Right atrium auricular region (tissue), 2 donors: ENCODE data around the gene LHFPL5. TPM values are rescaled to one million over a fixed set of nuclear protein-coding genes. Genes with fewer than 3 reads are reported as not detected.

Experiments
- DNase-seq: peaks from one replicate; pipeline ENCODE4 v3.0.0-alpha.2; 2019; ENCODE audit warnings: low spot score
- H3K27ac ChIP-seq, 2 donors: fragments of 200-600 bp; sonication (generic); 1 replicate in 1 of 2; 2 replicates in 1 of 2; pipeline ENCODE4 v1.5.1; 2016 to 2019
- H3K27me3 ChIP-seq, 2 donors: fragments of 200-600 bp; sonication (generic); one replicate each; pipeline versions ENCODE4 v1.5.1 to v1.6.0; 2017 to 2019
- H3K36me3 ChIP-seq: fragments of 200-600 bp; sonication (generic); one replicate; pipeline ENCODE4 v1.5.1; 2016
- H3K4me1 ChIP-seq, 2 donors: fragments of 200-600 bp; sonication (generic); one replicate each; pipeline versions ENCODE4 v1.5.1 to v1.6.0; 2017 to 2019
- H3K4me3 ChIP-seq, 2 donors: fragments of 200-600 bp; sonication (generic); 1 replicate in 1 of 2; 2 replicates in 1 of 2; pipeline ENCODE4 v1.5.1; 2017 to 2019; ENCODE audit warnings: mild to moderate bottlenecking in 1 of 2, moderate library complexity in 1 of 2
- H3K9me3 ChIP-seq, 2 donors: fragments of 200-600 bp; sonication (generic); one replicate each; pipeline ENCODE4 v1.5.1; 2019
- CTCF ChIP-seq, 2 donors: fragments of 200-600 bp; sonication (generic); IDR thresholded peaks; one replicate each; pipeline ENCODE4 v1.5.1; 2019; ENCODE audit warnings: antibody characterized with exemption in 2 of 2
- total RNA-seq, 2 donors: library from RNA; depleted of rRNA; stranded (reverse); fragments of >200 nt; gene quantifications; one replicate each; pipeline ENCODE4 v1.1.0, GENCODE V29; 2016

Gene LHFPL5
- total RNA-seq, 2 donors from 2014 or later = not detected

GRCh38 chr6:35786810-35787209, 18.3 kb upstream of the LHFPL5 start:
- Histone ChIP-seq H3K27me3 (peaks cover 0 to 5% of the 10 kb centered on the region in 2 donors), H3K4me3 (no peak overlapping the region)
- no peak for TF ChIP-seq CTCF (IDR thresholded peaks at IDR 0.05)

GRCh38 chr6:35787266-35788218, 17.6 kb upstream of the LHFPL5 start:
- TF ChIP-seq CTCF (IDR thresholded peaks at IDR 0.05) = no peak
- no peaks in the 10 kb centered on the region for H3K36me3 ChIP-seq
- no peaks in the 10 kb centered on the region for H3K9me3 ChIP-seq
- no peak for DNase-seq
- H3K27ac ChIP-seq = no peak overlapping the region
- H3K27me3 ChIP-seq = peaks cover 0 to 5% of the 10 kb centered on the region in 2 donors
- no peaks in the 10 kb centered on the region for H3K4me1 ChIP-seq
- no peak overlapping the region for H3K4me3 ChIP-seq

More at GRCh38 chr6:35786810-35787209, 18.3 kb upstream of the LHFPL5 start:
- Histone ChIP-seq H3K36me3 (no peaks in the 10 kb centered on the region), H3K4me1 (no peaks in the 10 kb centered on the region), H3K9me3 (no peaks in the 10 kb centered on the region), H3K27ac (no peak overlapping the region)
- DNase-seq = no peak

GRCh38 chr6:35788423-35788982, 16.6 kb upstream of the LHFPL5 start:
- DNase-seq = no peak
- no peaks in the 10 kb centered on the region for H3K9me3 ChIP-seq
- no peaks in the 10 kb centered on the region for H3K4me1 ChIP-seq
- TF ChIP-seq CTCF (IDR thresholded peaks at IDR 0.05) = no peak
- H3K27ac ChIP-seq = no peak overlapping the region
- no peak overlapping the region for H3K4me3 ChIP-seq
- H3K36me3 ChIP-seq = no peaks in the 10 kb centered on the region
- peaks cover 0 to 5% of the 10 kb centered on the region in 2 donors for H3K27me3 ChIP-seq

- no peaks in the 10 kb centered on the region for H3K4me1 ChIP-seq
- no peak overlapping the region for H3K27ac ChIP-seq
- no peak for TF ChIP-seq CTCF (IDR thresholded peaks at IDR 0.05)
- no peak for DNase-seq
- H3K9me3 ChIP-seq = no peaks in the 10 kb centered on the region
- H3K36me3 ChIP-seq = no peaks in the 10 kb centered on the region
- H3K4me3 ChIP-seq = no peak overlapping the region
- peaks cover 0 to 5% of the 10 kb centered on the region in 2 donors for H3K27me3 ChIP-seq
Observed at GRCh38 chr6:35790683-35791082, 14.5 kb upstream of the LHFPL5 start.

GRCh38 chr6:35794536-35795452, 10.4 kb upstream of the LHFPL5 start:
- no peak overlapping the region for H3K4me3 ChIP-seq
- TF ChIP-seq CTCF (IDR thresholded peaks at IDR 0.05) = no peak
- no peak for DNase-seq
- no peaks in the 10 kb centered on the region for H3K27me3 ChIP-seq
- no peaks in the 10 kb centered on the region for H3K4me1 ChIP-seq
- H3K36me3 ChIP-seq = no peaks in the 10 kb centered on the region
- no peak overlapping the region for H3K27ac ChIP-seq
- H3K9me3 ChIP-seq = no peaks in the 10 kb centered on the region
